Measurements from ENCODE around the gene KDM4F. TPM values are rescaled to one million over a fixed set of nuclear protein-coding genes. Genes with fewer than 3 reads are reported as not detected.
"Not testable (repeated sequence)": the region's sequence is repeated elsewhere in the genome, so short reads cannot be mapped to it uniquely, and the experiment has no call there.

The KDM4F gene
- not detected for polyA plus RNA-seq (ENCODE audit: insufficient read length in 4 of 4)

DNA sequence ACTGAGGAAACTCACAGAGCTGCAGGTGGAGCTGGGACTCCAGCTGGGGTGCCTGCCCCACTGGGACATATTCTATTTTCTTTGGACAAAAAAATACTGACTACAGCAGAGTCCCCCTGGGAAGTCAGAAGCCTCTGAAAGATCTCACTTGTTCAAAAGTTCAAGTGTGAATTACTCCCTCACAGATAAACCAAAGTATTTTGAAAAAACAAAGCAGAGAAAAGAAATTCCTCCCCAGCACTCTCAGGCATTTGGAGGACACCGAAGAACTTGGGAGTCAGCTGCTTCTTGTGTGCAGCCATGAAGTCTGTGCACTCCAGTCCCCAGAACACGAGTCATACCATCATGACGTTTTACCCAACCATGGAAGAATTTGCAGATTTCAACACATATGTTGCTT is at the start of gene KDM4F:
Gene KDM4F, plus strand, starts transcription at position 301 of the 400 bp plus-strand sequence.
- DNase-seq (ENCODE audit: low read depth in 4 of 4, low spot score in 3 of 4), result not testable (repeated sequence)

DNA sequence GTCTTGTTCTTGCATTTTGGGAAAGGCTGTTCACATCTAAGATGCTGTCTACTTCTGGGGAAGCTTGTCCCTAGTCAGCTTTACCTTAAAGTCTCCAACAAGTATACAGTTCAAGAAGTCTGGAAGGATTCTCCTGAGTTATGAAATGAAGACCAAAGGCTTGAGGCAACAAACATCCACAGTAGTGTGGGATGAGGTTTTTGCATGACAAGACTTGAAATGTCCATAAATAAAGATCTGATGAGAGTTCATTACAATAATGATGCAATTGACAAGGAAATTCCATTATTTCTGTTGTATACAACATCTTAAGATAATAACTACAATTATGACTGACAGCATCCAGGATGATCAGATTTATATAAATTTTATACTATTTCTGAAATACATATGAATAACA is 45.5 kb upstream of the KDM4F start:
- no peak for DNase-seq (ENCODE audit: low read depth in 4 of 4, low spot score in 3 of 4)

DNA sequence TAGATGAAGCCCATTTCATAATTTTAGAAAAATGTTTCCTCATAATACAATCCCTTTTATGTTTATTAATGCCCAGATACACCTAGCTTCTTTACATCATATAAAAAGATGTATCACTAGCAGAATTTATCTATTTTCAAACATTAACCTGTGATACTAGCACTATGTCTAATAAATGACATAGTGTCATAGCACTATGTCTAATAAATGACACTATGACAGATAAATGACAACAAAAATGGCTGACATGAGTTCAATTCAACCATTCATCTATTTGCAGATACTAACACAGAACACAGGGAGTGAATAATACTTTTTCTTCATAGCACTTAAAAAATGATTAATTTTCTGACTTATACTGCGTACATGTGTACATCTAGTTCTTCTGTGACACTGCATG is 43.6 kb upstream of the KDM4F start:
- no peak for DNase-seq (ENCODE audit: low read depth in 4 of 4, low spot score in 3 of 4)

DNA sequence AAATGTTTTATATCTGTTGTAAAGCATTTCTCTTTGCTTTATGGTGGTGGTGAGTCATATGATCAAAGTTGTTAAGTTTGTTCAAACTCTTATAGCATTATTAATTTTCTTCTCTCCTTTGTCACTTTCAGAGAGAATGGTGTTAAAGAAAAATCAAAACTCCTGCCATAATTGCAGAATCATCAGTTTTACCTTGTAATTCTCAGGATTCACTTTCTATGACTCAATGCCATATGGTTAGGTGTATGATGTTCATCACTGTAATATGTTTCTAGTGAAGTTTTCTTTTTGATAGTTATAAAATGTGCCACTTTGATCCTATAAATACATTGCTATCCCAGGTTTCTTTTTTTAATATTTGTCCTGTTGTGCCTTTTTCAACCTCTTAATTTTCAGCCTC is 37.8 kb upstream of the KDM4F start:
- no peak for DNase-seq (ENCODE audit: low read depth in 4 of 4, low spot score in 3 of 4)

DNA sequence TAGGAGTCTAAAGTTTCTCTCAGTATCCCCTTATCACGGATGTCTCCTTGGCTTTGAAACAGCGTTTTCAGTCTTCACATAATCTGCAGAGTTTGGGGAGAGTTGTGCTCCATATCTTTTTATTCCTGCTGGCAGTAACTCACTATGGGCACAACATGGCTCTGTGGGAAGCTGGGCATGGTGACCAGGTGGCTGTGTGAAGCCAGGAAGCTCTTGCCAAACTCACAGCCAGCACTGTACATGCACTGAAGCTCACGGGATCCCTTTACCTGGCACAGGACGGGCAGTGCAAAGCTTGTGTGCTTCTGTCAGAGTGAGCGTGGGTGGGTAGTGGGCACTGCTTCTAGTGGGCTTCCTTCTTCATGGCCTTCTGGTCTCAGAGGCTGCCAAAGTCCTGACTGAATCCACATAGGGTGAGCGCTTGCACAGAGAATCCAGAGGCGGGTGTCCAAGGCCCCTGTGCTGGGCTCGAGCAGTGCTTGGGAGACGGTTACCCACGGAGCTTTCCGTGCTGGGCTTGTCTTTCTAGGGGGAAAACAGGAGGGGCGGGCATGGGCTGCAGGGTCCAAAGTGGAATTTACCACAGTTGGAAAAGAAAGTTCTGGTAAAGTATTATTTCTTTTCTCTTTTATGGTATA is 34.9 kb upstream of the KDM4F start:
- no peak for DNase-seq (ENCODE audit: low read depth in 4 of 4, low spot score in 3 of 4)

DNA sequence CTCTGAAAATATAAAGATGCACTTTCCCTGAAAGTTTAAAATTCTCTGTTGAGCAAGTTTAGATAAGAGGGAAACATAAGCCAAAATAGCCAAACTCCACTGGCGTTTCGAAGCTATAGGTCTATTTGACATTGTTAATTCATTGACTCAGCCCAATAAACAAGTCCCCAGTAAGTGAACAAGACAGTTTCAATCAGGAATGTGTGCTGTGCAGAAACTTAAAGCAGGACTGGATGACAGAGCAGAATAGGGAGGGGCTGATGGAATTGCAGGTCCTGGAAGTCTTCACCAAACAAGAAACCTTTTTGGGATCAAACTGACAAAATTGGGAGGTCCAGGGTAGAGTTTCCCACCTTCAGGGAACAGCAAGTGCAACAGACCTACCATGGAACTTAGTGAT is 33.1 kb upstream of the KDM4F start:
- DNase-seq (ENCODE audit: low read depth in 4 of 4, low spot score in 3 of 4), result no peak

DNA sequence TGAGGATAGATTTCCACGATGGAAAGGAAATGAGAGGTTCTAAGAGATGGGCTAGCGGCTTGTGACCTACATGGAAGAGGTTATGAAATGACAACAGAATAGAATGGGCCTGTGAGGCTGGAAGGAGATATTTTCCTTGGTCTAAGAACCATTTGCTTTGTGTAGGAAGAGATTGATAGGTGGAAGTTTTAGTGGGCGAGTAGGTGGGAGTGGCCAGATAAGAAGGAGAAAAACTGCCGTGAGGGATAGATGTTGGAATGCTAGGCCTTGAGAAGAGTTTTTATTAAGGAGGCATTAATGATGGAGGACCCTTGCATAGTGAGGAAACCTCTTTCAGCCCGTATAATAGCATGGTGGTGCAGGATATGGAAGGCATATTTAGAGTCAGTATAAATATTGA is 27.8 kb upstream of the KDM4F start:
- not testable (repeated sequence) for DNase-seq (ENCODE audit: low read depth in 4 of 4, low spot score in 3 of 4)

DNA sequence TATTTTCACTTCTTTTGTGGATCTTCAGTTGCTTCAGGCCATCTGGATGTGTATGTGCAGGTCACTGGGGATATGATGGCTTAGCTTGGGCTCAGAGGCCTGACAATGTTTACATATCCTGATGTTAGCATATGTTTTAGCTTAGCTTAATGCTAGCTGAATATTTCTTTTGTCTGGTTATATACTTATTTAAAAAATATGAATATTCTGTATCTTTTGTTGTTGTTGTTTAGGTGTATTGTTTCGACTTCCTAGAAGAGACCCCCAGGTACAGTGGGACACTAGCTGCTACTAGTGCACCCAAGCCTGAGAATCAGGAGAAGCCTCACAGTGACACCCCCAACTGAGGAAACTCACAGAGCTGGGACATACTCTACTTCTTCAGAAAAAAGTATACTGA is 24.3 kb upstream of the KDM4F start, which contains the start of gene KDM4E:
Gene KDM4E, plus strand, starts transcription at position 301 of the 400 bp plus-strand sequence. CDS start 300 bp downstream, outside the sequence.
- DNase-seq (ENCODE audit: low read depth in 4 of 4, low spot score in 3 of 4), result no peak

DNA sequence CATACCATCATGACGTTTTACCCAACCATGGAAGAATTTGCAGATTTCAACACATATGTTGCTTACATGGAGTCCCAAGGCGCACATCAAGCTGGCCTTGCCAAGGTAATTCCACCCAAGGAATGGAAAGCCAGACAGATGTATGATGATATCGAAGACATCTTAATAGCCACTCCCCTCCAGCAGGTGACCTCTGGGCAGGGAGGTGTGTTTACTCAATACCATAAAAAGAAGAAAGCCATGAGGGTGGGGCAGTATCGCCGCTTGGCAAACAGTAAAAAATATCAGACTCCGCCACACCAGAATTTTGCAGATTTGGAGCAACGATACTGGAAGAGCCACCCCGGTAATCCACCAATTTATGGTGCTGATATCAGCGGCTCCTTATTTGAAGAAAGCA is 23.6 kb upstream of the KDM4F start:
- DNase-seq (ENCODE audit: low read depth in 4 of 4, low spot score in 3 of 4), result not testable (repeated sequence)

DNA sequence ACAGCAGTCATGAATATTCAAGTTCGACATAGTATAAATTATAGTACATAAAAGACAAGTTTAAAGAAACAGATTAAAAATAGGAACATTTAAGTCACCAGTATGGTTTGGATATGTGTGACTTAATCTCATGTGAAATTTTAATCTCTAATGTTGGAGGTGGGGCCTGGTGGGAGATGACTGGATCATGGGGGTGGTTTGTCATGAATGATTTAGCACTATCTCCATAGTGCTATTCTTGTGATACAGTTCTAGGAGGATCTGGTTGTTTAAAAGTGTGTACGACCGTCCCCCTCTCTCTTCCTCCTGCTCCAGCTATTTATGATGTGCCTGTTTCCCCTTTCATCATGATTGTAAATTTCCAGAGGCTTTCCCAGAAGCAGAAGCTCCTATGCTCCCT is 20.9 kb upstream of the KDM4F start:
- DNase-seq (ENCODE audit: low read depth in 4 of 4, low spot score in 3 of 4), result no peak

DNA sequence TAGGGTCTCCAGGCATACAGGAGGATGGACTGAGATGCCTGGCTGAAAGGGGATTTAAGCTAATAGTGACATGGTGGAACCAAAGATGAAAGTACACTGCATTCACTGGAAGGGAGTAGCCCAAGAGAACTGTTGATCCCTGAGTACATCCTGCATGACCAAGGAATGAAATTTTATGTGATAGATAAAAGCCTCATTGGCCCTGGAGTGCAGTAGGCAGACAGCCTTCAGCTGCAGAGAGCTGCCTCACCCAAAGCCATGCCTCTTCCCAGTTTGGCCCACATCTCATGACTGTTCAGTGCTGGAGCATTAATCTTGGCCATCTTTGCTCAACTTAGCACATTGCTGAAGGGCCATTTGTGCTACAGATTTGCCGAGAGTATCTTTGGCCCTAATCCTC is 16.2 kb upstream of the KDM4F start:
- no peak for DNase-seq (ENCODE audit: low read depth in 4 of 4, low spot score in 3 of 4)

DNA sequence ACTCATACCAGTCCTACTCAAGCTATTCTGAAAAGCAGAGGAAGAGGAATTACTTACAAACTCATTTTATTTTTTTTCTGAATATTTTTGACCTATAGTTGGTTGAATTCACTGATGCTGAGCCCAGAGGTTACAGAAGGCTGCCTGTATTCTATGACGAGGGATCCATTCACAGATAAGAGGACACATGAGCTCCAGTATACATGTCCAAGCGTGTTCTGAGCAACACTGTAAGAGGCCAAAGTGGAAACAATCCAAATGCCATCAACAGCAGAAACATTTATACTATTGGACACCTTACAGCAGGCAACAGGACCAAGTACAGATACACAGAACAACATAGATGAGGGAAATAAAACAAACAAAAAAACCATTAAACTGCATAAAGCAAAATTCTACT is 13.9 kb upstream of the KDM4F start:
- DNase-seq (ENCODE audit: low read depth in 4 of 4, low spot score in 3 of 4), result no peak

DNA sequence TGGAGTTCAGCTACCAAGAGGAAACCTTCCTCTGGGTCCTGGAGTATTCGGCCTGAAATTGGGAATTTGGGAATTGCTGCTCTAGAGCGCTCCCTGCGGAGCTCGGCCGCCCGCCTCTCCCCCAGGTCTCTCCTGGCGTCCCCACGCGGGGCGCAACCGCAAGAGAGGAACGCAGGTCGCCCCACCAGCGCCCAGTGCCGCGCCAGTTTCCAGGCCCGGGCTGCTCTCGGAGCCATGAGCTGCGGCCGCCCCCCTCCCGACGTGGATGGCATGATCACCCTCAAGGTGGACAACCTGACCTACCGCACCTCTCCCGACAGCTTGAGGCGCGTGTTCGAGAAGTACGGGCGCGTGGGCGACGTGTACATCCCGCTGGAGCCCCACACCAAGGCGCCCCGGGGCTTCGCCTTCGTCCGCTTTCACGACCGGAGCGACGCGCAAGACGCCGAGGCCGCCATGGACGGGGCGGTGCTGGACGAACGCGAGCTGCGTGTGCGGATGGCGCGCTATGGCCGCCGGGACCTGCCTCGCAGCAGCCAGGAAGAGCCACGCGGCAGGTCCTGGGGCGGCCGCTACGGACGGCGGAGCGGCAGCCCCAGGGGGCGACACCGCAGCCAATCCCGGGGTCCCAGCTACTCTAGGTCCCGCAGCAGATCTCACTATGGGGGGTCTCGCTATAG is 11.7 kb upstream of the KDM4F start:
- DNase-seq (ENCODE audit: low read depth in 4 of 4, low spot score in 3 of 4), result peak in 2 of 4 donors; percentile 5 to 18

DNA sequence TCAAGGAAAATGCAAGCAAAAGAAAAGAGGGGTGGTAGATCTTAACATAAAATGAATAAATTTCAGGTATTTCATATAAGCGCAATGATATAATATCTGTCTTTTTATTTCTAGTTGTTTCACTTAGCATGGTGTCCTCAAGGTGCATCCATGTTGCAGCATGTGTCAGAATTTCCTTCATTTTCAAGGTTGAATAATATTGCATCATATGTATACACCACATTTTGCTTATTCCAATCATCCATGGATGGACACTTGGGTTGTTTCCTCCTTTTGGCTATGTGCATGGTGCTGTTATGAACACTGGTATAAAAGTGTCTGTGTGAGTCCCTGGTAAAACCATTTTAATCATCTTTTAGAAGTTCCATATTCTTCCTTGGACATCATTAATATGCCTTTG is 7.0 kb upstream of the KDM4F start:
- DNase-seq (ENCODE audit: low read depth in 4 of 4, low spot score in 3 of 4), result no peak

DNA sequence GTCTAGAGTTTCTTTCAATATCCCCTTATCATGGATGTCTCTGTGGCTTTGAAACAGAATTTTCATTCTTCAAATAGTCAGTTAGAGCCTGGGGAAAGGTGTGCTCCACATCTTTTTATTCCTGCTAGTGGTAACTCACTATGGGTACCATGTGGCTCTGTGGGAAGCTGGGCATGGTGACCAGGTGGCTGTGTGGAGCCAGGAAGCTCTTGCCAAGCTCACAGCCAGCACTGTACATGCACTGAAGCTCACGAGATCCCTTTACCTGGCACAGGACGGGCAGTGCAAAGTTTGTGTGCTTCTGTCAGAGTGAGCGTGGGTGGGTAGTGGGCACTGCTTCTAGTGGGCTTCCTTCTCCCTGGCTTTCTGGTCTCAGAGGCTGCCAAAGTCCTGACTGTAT is 6.3 kb upstream of the KDM4F start:
- DNase-seq (ENCODE audit: low read depth in 4 of 4, low spot score in 3 of 4), result no peak

DNA sequence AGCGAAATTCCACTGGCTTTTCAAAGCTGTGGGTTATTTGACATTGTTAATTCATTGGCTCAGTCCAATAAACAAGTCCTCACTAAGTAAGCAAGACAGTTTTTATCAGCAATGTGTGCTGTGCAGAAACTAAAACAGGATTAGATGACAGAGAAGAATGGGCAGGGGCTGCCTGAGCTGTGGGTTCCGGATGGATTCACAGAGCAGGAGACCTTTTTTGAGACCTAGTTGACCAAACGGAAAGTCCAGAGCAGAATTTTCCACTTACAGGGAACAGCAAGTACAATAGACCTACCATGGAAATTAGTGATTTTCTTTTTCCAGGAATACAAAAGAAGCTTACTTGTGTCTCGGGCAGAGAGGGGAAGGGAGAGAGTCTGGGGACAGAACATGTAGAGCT is 5.2 kb upstream of the KDM4F start:
- DNase-seq (ENCODE audit: low read depth in 4 of 4, low spot score in 3 of 4), result no peak

DNA sequence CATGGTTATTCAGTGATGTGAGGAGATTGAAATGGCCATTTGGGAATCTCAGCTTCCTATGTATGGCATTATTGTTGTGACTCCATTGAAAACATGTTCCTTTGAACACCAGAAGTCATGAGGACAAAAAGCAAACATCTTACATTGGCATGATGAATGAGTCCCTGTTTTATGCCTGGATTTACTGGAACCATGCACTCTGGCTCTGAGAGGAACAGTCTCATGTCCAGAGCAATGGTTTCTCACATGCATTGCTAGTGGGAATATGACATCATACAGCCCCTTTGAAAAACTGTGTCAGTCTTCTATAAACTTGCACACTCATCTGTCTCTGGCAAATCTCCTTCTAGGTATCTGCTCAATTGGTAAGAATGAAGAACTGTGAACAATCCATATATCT is 3.4 kb upstream of the KDM4F start:
- DNase-seq (ENCODE audit: low read depth in 4 of 4, low spot score in 3 of 4), result no peak

DNA sequence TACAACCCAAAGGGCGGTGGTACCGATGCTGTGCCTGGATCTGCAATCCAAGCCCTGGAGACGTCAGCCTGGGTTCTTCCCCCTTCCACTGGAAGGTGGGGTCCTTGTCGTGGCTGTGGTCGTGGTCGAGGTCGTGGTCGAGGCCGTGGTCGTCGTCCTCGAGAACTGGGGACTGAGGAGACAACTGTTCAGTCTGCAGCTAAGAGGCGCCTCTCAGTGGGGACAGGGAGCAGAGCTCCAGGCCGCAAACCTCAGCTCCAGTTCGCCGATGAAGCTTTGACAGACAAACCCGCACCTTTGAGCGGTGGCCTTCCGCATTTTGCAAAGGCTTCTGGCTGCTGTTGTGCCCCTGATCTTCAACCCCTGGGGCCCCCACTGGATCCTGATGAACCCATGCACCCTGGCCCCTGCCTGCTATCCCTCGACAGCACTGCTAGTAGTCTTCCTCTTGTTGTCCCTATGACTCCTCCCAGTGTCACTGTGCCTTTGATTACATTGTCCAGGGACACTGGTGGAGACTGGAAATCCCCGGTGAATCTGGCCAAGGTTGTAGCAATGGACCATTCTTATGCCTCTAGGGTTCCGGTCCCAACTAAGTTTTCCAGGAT is 1.5 kb downstream of the KDM4F start:
- DNase-seq (ENCODE audit: low read depth in 4 of 4, low spot score in 3 of 4), result no peak

DNA sequence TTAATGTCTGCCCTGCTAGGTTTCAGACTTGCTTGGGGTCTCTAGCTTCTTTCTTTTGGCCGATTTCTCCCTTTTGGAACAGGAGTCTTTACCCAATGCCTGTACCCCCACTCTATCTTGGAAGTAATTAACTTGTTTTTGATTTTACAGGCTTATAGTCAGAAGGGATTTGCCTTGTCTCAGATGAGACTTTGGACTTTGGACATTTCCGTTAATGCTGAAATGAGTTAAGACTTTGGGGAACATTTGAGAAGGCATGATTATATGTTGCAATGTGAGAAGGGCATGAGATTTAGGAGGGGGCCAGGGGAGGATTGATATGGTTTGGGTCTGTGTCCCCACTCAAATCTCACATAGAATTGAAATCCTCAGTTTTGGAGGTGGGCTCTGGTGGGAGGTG is 5.1 kb downstream of the KDM4F start:
- DNase-seq (ENCODE audit: low read depth in 4 of 4, low spot score in 3 of 4), result no peak

DNA sequence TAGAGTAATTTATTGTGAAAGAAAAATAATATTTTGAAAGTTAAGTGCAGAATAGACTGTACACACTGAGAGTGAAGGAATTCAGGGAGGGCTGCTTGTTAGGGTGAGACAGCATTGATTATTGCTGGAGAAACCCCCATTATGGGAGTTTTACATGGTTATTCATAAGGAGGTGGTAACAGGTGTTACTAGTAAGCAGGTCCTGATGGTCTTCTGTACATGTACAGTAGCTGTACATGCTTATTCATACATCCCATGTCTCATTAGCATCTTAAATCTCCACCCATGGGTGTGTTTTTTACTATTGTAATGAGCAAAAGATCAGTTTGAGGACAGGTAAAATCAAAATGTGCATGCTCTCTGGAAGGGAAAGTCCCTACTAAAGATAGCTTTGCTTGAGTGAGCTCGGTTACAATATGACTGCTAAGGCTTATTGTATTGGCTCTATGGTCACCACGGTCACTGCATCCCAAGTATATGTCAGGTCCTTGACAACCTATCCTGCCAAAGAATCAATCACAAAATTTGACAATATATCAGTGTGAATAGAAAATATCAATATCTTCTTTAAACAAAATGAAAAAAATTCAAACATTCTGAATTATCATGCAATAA is 6.2 kb downstream of the KDM4F start:
- no peak for DNase-seq (ENCODE audit: low read depth in 4 of 4, low spot score in 3 of 4)

DNA sequence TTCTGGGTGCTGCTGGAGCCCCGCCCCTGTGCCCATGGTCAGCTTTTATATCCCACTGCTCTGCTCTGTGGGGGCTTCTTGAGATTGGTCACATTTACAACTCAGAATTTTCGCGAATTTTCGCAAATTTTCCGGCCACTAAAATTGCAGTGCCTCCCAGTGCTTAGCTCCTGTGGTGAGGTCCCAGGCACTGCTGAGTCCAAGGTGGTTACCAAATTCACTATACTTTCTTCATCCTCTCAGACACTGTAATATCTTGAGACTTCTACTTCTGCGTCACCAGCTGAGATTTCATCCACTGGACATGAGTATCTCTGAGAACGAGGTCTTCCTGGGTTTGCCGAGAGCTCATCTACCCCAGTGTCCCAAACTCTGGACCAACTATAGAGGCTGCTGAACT is 8.7 kb downstream of the KDM4F start:
- no peak for DNase-seq (ENCODE audit: low read depth in 4 of 4, low spot score in 3 of 4)

DNA sequence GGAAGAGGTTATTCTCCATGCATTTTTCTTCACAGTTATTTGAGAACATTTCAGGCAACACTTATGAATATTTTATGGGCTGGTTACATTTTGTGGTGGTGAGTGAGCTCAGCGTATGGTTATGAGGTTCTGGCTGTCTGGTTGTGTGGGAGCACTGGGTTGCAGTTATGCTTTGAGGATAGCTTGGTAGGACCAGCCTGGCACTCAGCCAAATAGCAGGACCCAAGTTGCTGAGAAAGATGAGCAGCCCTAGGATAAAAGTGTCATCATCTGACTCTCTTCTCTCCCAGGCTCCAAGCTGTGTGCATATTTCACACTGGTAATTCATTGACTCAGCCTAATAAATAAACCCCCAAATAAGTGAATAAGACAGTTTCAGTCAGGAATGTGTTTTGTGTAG is 9.4 kb downstream of the KDM4F start:
- DNase-seq (ENCODE audit: low read depth in 4 of 4, low spot score in 3 of 4), result no peak
